Activated B cell treated with CpG ODN at 0.5 μM for 24 hours (primary cell): ENCODE measurements around the gene ANKDD1A. TPM values are rescaled to one million over a fixed set of nuclear protein-coding genes. Genes with fewer than 3 reads are reported as not detected.

Source experiments
- ATAC-seq: fragments of 200-7000 bp; cut with Tn5 transposase; one replicate; pipeline ENCODE4 v1.10.0; 2021; ENCODE audit warnings: low read depth, mild to moderate bottlenecking, moderate library complexity
- CTCF ChIA-PET: fragments of 350-600 bp; sonication (Branson Sonifier 250); formaldehyde crosslinking; loops from one replicate; lab custom pipeline; 2021; ENCODE audit warnings: antibody characterized with exemption; lab: Charles Lee
- POLR2A ChIA-PET: fragments of 350-600 bp; sonication (Branson Sonifier 250); formaldehyde crosslinking; loops from one replicate; lab custom pipeline; 2021; ENCODE audit warnings: antibody characterized with exemption; lab: Charles Lee
- DNase-seq: peaks from one replicate; pipeline ENCODE4 v3.0.0; 2022
- H3K27ac Mint-ChIP-seq: one replicate; pipeline ENCODE4 v1.8.0; 2020; ENCODE audit warnings: mixed read lengths
- H3K27me3 Mint-ChIP-seq: one replicate; pipeline ENCODE4 v1.8.0; 2021; ENCODE audit warnings: mixed read lengths
- H3K36me3 Mint-ChIP-seq: one replicate; pipeline ENCODE4 v1.8.0; 2021; ENCODE audit warnings: low read depth, mixed read lengths
- H3K4me1 Mint-ChIP-seq: one replicate; pipeline ENCODE4 v1.8.0; 2021; ENCODE audit warnings: mixed read lengths
- H3K4me3 Mint-ChIP-seq: one replicate; pipeline ENCODE4 v1.8.0; 2020; ENCODE audit warnings: mild to moderate bottlenecking, mixed read lengths
- H3K9me3 Mint-ChIP-seq: one replicate; pipeline ENCODE4 v1.8.0; 2020; ENCODE audit warnings: mixed read lengths
- CTCF ChIP-seq: fragments of 200-600 bp; IDR thresholded peaks from one replicate; pipeline ENCODE4 v1.8.0; 2022; ENCODE audit warnings: antibody characterized with exemption, mild to moderate bottlenecking
- intact Hi-C: fragments of 100-400 bp; cut with micrococcal nuclease; formaldehyde crosslinking; loops from one replicate; pipeline ENCODE4 v1.15.1; 2024
- total RNA-seq: library from RNA; stranded (reverse); gene quantifications from 2 replicates; pipeline ENCODE4 v1.2.3, GENCODE V29; 2022

ANKDD1A gene
- total RNA-seq, 1 donor from 2014 or later: 3.9 TPM

GRCh38 chr15:64875641-64876223 lies 36.0 kb upstream of the ANKDD1A start:
- Mint-ChIP-seq H3K27ac (no peak overlapping the region), H3K27me3 (no peaks in the 10 kb centered on the region), H3K4me3 (no peak overlapping the region), H3K4me1 (peaks cover 5% of the 10 kb centered on the region), H3K9me3 (no peaks in the 10 kb centered on the region), H3K36me3 (peaks cover 2% of the 10 kb centered on the region)
- POLR2A ChIA-PET: interaction anchor here (0.8 kb wide), 1 partner anchor 8 kb away, joined by 3 read pairs; no protein-coding TSS in a partner anchor
- intact Hi-C loops: no loop called here
- no peak for DNase-seq
- CTCF ChIA-PET: interaction anchor here (0.9 kb wide), 1 partner anchor 66 kb away, joined by 3 read pairs; no protein-coding TSS in a partner anchor
- ATAC-seq: no peak
- no peak for TF ChIP-seq CTCF

DNA sequence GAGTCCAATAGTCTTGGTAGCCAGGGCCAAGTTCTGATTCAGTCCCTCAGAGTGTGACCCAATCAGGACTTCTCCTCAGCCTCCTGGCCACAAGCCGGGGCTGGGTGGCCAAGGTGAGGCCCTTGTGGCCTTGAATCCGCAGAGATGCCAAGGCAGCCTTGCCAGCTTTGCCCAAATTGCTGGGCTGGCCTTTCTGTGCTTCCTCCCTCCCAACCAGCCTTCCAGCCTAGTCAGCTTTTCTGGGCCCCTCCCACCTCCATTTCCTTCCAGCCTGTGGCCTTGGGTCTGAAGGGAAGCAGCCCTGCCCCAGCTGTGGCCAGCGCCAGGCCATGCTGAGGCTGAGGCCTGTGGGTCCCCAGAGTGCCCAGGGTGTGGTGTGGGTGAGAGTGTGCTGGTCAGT lies 34.3 kb upstream of the ANKDD1A start:
- no peak overlapping the region for H3K4me3 Mint-ChIP-seq
- ChIA-PET CTCF (no interaction called here), POLR2A (interaction anchor here (0.6 to 2.0 kb wide), 3 partner anchors 14 to 57 kb away, joined by 4 to 8 read pairs (median 7); no protein-coding TSS in a partner anchor)

DNA sequence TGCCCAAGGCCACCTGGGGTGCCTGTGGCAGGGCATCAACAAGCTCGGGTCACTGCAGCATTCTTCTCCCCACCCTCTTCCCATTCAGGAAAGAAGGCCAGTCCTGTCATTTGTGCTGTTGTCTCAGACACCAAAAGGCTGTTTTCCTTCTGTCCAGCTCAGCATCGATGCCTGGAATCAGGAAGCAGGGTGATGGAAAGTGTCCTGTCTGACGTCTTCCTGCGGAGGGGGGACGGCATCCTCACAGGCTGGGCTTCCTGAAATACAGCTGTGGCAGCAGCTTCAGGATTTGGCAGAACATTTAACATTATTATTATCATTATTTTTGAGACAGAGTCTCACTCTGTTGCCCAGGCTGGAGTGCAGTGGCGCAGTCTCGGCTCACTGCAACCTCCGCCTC lies 33.0 kb upstream of the ANKDD1A start:
- no peak for TF ChIP-seq CTCF
- H3K4me1 Mint-ChIP-seq: peaks cover 22% of the 10 kb centered on the region
- H3K36me3 Mint-ChIP-seq: no peaks in the 10 kb centered on the region
- H3K9me3 Mint-ChIP-seq: no peaks in the 10 kb centered on the region
- H3K4me3 Mint-ChIP-seq: no peak overlapping the region
- CTCF ChIA-PET: no interaction called here
- no peaks in the 10 kb centered on the region for H3K27me3 Mint-ChIP-seq
- intact Hi-C loops: no loop called here
- DNase-seq (no peak), ATAC-seq (no peak)
- POLR2A ChIA-PET: interaction anchor here (2.0 kb wide), 1 partner anchor 15 kb away, joined by 8 read pairs; no protein-coding TSS in a partner anchor
- H3K27ac Mint-ChIP-seq: no peak overlapping the region

More for the DNA sequence above, 34.3 kb upstream of the ANKDD1A start:
- ATAC-seq: no peak
- Mint-ChIP-seq H3K4me1 (peaks cover 14% of the 10 kb centered on the region), H3K9me3 (no peaks in the 10 kb centered on the region), H3K27me3 (no peaks in the 10 kb centered on the region), H3K36me3 (no peaks in the 10 kb centered on the region), H3K27ac (no peak overlapping the region)
- intact Hi-C loops: no loop called here
- no peak for DNase-seq
- no peak for TF ChIP-seq CTCF

- Mint-ChIP-seq H3K27ac (peak overlapping the region; percentile 87), H3K4me1 (peaks cover 31% of the 10 kb centered on the region), H3K36me3 (no peaks in the 10 kb centered on the region), H3K9me3 (no peaks in the 10 kb centered on the region), H3K27me3 (no peaks in the 10 kb centered on the region), H3K4me3 (peak overlapping the region; percentile 62)
- no peak for TF ChIP-seq CTCF
- ATAC-seq (peak; percentile 43), DNase-seq (no peak)
- intact Hi-C loops: loop anchor here (2.0 kb wide), 1 partner anchor 18 kb away; no protein-coding TSS in a partner anchor
- ChIA-PET POLR2A (interaction anchor here (1.1 to 4.7 kb wide), 6 partner anchors 8 to 47 kb away, joined by 3 to 156 read pairs (median 6); no protein-coding TSS in a partner anchor), CTCF (interaction anchor here (1.0 to 2.3 kb wide), 4 partner anchors 9 to 58 kb away, joined by 3 to 16 read pairs (median 4); partner anchors contain the start of gene PIF1)
Observed at GRCh38 chr15:64883100-64883581, 28.6 kb upstream of the ANKDD1A start.

- DNase-seq (peak; percentile 45), ATAC-seq (peak; percentile 78)
- Mint-ChIP-seq H3K4me3 (peak overlapping the region; percentile 62), H3K27me3 (no peaks in the 10 kb centered on the region), H3K4me1 (peaks cover 31% of the 10 kb centered on the region), H3K36me3 (no peaks in the 10 kb centered on the region), H3K9me3 (no peaks in the 10 kb centered on the region), H3K27ac (peak overlapping the region; percentile 87)
- POLR2A ChIA-PET: interaction anchor here (1.0 to 4.7 kb wide), 7 partner anchors 9 to 421 kb away, joined by 3 to 156 read pairs (median 6); partner anchors contain the start of gene RNU5B-1
- intact Hi-C loops: loop anchor here (1.0 to 2.0 kb wide), 2 partner anchors 8 to 19 kb away; no protein-coding TSS in a partner anchor
- TF ChIP-seq CTCF: no peak
- CTCF ChIA-PET: interaction anchor here (1.0 to 2.3 kb wide), 4 partner anchors 8 to 59 kb away, joined by 3 to 16 read pairs (median 4); partner anchors contain the start of gene PIF1
Observed at GRCh38 chr15:64883997-64884511, 27.6 kb upstream of the ANKDD1A start.
